HepG2 (cell line): ENCODE results near the gene FBXO24. TPM values are rescaled to one million over a fixed set of nuclear protein-coding genes. Genes with fewer than 3 reads are reported as not detected.

Source experiments
- CENPBD1 ChIP-seq: sonication (generic); formaldehyde crosslinking; IDR thresholded peaks from 2 replicates; pipeline ENCODE4 v1.8.0; 2022; ENCODE audit warnings: missing genetic modification reagents, low read depth, mild to moderate bottlenecking, borderline replicate concordance
- CSRNP1 ChIP-seq: sonication (generic); formaldehyde crosslinking; IDR thresholded peaks from 2 replicates; pipeline ENCODE4 v1.8.1; 2023; ENCODE audit warnings: mild to moderate bottlenecking, missing genetic modification reagents
- FLYWCH1 ChIP-seq: sonication (generic); formaldehyde crosslinking; IDR thresholded peaks from 2 replicates; pipeline ENCODE4 v1.8.1; 2023; ENCODE audit warnings: mild to moderate bottlenecking, missing genetic modification reagents
- GMEB2 ChIP-seq: IDR thresholded peaks from 2 replicates; pipeline ENCODE4 v1.6.1; 2016; ENCODE audit warnings: missing biosample characterization, missing genetic modification reagents, low read depth
- HOXA3 ChIP-seq: sonication (generic); formaldehyde crosslinking; IDR thresholded peaks from 2 replicates; pipeline ENCODE4 v1.5.0; 2020; ENCODE audit warnings: missing genetic modification reagents
- KLF9 ChIP-seq: IDR thresholded peaks from 2 replicates; pipeline ENCODE4 v1.6.1; 2016; ENCODE audit warnings: low read depth
- MTA3 ChIP-seq: sonication (generic); formaldehyde crosslinking; IDR thresholded peaks from 2 replicates; pipeline ENCODE4 v1.4.0; 2020; ENCODE audit warnings: missing genetic modification reagents
- NFKBIZ ChIP-seq: IDR thresholded peaks from 2 replicates; pipeline ENCODE4 v1.6.1; 2018; ENCODE audit warnings: missing genetic modification reagents, missing compliant biosample characterization
- NR2C2 ChIP-seq: sonication (generic); formaldehyde crosslinking; IDR thresholded peaks from 2 replicates; pipeline ENCODE4 v1.4.0; 2020; ENCODE audit warnings: missing genetic modification reagents, mild to moderate bottlenecking, moderate library complexity, borderline replicate concordance
- PCBP1 ChIP-seq: fragments of 200-400 bp; formaldehyde crosslinking; IDR thresholded peaks from 2 replicates; pipeline ENCODE4 v1.6.1; 2017; ENCODE audit warnings: mild to moderate bottlenecking, low read depth, low read length, borderline replicate concordance
- PLSCR1 ChIP-seq: sonication (generic); formaldehyde crosslinking; IDR thresholded peaks from 2 replicates; pipeline ENCODE4 v1.5.0; 2020; ENCODE audit warnings: missing genetic modification reagents, mild to moderate bottlenecking, borderline replicate concordance
- SP4 ChIP-seq: sonication (generic); formaldehyde crosslinking; IDR thresholded peaks from 2 replicates; pipeline ENCODE4 v1.8.1; 2023; ENCODE audit warnings: mild to moderate bottlenecking, missing genetic modification reagents
- ZNF10 ChIP-seq: sonication (generic); formaldehyde crosslinking; IDR thresholded peaks from 2 replicates; pipeline ENCODE4 v1.4.0; 2020; ENCODE audit warnings: mild to moderate bottlenecking, low read depth, missing genetic modification reagents, borderline replicate concordance
- ZNF274 ChIP-seq: sonication (generic); formaldehyde crosslinking; IDR thresholded peaks from 2 replicates; pipeline ENCODE4 v1.5.1; 2020; ENCODE audit warnings: mild to moderate bottlenecking, missing genetic modification reagents
- ZNF770 ChIP-seq: sonication (generic); formaldehyde crosslinking; IDR thresholded peaks from 2 replicates; pipeline ENCODE4 v1.5.0; 2020; ENCODE audit warnings: mild to moderate bottlenecking, missing genetic modification reagents
- ZSCAN12 ChIP-seq: sonication (generic); formaldehyde crosslinking; IDR thresholded peaks from 2 replicates; pipeline ENCODE4 v1.9.0; 2021; ENCODE audit warnings: mild to moderate bottlenecking, missing genetic modification reagents
- ZSCAN20 ChIP-seq: sonication (generic); formaldehyde crosslinking; IDR thresholded peaks from 2 replicates; pipeline ENCODE4 v1.4.0; 2020; ENCODE audit warnings: missing genetic modification reagents, mild to moderate bottlenecking, borderline replicate concordance
- ZSCAN25 ChIP-seq: sonication (generic); formaldehyde crosslinking; IDR thresholded peaks from 2 replicates; pipeline ENCODE4 v1.8.0; 2022; ENCODE audit warnings: mild to moderate bottlenecking, missing genetic modification reagents
- ZSCAN5A ChIP-seq: sonication (generic); formaldehyde crosslinking; IDR thresholded peaks from 2 replicates; pipeline ENCODE4 v1.8.0; 2022; ENCODE audit warnings: mild to moderate bottlenecking, missing genetic modification reagents, borderline replicate concordance
- polyA plus RNA-seq, 8 experiments: library from polyadenylated mRNA; depleted of rRNA in 3 of 8; stranded (reverse) in 7 of 8; unstranded in 1 of 8; fragments of >200 nt; fragmentation: Illumina TruSeq in 4 of 8; extraction: Trizol in 4 of 8; gene quantifications; 2 replicates each; pipeline versions ENCODE4 v1.2.1 to v1.2.3, GENCODE V29; 2011 to 2016; ENCODE audit warnings: low read depth in 4 of 8, missing spikeins in 1 of 8, mixed read lengths in 1 of 8; ENCODE audit not compliant: insufficient read depth in 1 of 8
- total RNA-seq, 5 experiments: library from RNA; depleted of rRNA; stranded (reverse); fragments of >200 nt; fragmentation: Illumina TruSeq; extraction: Trizol; gene quantifications; 2 replicates each; pipeline ENCODE4 v1.2.3, GENCODE V29; 2016; ENCODE audit warnings: low read depth in 1 of 5

The FBXO24 gene
- total and polyA plus RNA-seq, 2 of the 13 experiments (the other 11 are each of a cell fraction or from before 2014, with no cell fraction given): 0.20 to 0.55 TPM

- TF ChIP-seq CENPBD1 (CRISPR knock-in tag) (0 out of 2 replicates have a peak, but pooled peaks have one; percentile 94), HOXA3 (CRISPR knock-in tag) (no peak), ZNF274 (0 out of 2 replicates have a peak, but pooled peaks have one; percentile 7), CSRNP1 (peak; percentile 66; the same call in 1 of the 2 replicates), NFKBIZ (CRISPR knock-in tag) (0 out of 2 replicates have a peak, but pooled peaks have one; percentile 62), ZSCAN5A (CRISPR knock-in tag) (peak; percentile 87; the same call in 1 of the 2 replicates), KLF9 (CRISPR knock-in tag) (no peak), ZSCAN25 (CRISPR knock-in tag) (peak; percentile 56; the same call in 1 of the 2 replicates), SP4 (CRISPR knock-in tag) (peak; percentile 63), ZSCAN12 (CRISPR knock-in tag) (0 out of 2 replicates have a peak, but pooled peaks have one; percentile 4), ZNF10 (no peak), ZNF770 (CRISPR knock-in tag) (peak; percentile 52; the same call in 1 of the 2 replicates), GMEB2 (CRISPR knock-in tag) (no peak), PLSCR1 (no peak), MTA3 (no peak), FLYWCH1 (CRISPR knock-in tag) (no peak), ZSCAN20 (CRISPR knock-in tag) (no peak; the same call in 1 of the 2 replicates), NR2C2 (CRISPR knock-in tag) (peak; percentile 54; the same call in 1 of the 2 replicates), PCBP1 (peak; percentile 77; the same call in 1 of the 2 replicates)
These were observed 17.0 kb upstream of the FBXO24 start (continued) for GRCh38 chr7:100568896-100569844.
